ENCODE measurements around the gene CST11. TPM values are rescaled to one million over a fixed set of nuclear protein-coding genes. Genes with fewer than 3 reads are reported as not detected.

CST11 gene
- total RNA-seq, 4 donors from 2014 or later = not detected

DNA sequence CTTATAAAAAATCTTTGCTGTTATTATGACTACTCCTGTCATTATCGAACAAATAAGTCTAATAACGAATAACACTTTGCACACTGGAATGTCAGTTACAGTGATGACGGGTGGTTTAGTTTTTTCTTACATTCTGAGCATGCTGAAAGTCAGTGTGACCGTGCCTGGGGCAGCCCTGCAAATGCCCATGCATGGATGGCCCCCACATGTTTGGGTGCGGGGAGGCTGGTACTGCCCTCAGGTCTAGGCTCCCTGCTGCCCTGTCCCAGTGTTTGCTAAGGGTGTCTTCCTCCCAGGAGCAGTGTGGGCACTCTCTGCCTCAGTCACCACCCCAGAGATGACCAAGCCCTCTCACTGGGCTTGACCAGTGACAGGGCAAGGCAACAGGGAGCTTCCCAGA is 10.2 kb downstream of the CST11 start:
- no peak for ATAC-seq
- no peaks in the 10 kb centered on the region for H3K9me3 ChIP-seq
- H3K27me3 ChIP-seq = no peaks in the 10 kb centered on the region
- TF ChIP-seq EP300 (IDR thresholded peaks at IDR 0.05) (no peak), POLR2A (IDR thresholded peaks at IDR 0.05) (no peak), POLR2AphosphoS5 (IDR thresholded peaks at IDR 0.05) (no peak)
- TF ChIP-seq, protein P1, sequence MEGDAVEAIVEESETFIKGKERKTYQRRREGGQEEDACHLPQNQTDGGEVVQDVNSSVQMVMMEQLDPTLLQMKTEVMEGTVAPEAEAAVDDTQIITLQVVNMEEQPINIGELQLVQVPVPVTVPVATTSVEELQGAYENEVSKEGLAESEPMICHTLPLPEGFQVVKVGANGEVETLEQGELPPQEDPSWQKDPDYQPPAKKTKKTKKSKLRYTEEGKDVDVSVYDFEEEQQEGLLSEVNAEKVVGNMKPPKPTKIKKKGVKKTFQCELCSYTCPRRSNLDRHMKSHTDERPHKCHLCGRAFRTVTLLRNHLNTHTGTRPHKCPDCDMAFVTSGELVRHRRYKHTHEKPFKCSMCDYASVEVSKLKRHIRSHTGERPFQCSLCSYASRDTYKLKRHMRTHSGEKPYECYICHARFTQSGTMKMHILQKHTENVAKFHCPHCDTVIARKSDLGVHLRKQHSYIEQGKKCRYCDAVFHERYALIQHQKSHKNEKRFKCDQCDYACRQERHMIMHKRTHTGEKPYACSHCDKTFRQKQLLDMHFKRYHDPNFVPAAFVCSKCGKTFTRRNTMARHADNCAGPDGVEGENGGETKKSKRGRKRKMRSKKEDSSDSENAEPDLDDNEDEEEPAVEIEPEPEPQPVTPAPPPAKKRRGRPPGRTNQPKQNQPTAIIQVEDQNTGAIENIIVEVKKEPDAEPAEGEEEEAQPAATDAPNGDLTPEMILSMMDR (IDR thresholded peaks at IDR 0.05) = no peak
- H3K36me3 ChIP-seq = no peaks in the 10 kb centered on the region
- no peak overlapping the region for H3K4me3 ChIP-seq
- H3K4me1 ChIP-seq = no peaks in the 10 kb centered on the region
- 59 to 76% methylated on average over 4 to 5 of the region's 5 CpGs for whole genome bisulfite sequencing, 2 donors (ENCODE audit: low coverage in 1 of 2)
- no peak overlapping the region for H3K27ac ChIP-seq

DNA sequence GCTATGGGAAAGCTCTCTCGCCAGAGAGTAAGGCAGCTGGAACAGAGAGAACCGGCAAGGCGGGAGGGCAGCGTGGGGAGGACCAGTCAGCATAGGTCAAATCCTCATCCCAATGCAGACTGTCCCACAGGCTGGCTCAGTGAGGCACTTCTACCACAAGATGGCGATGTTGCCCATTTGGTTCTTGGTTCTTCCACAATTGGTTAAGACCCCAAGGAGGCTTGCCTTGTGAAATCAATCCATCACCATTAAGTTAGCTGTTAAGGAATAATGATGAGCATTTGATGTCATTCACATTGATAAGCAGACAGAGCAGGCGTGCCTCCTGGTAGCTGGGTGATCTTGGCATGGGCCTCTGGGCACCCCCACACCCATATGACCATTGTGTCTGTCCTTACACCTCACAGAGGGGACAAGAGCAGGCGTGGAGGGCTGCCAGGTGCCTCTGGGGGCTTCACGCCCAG is 10.8 kb downstream of the CST11 start:
- H3K36me3 ChIP-seq = no peaks in the 10 kb centered on the region
- ATAC-seq = peak; percentile 71
- H3K27ac ChIP-seq = no peak overlapping the region
- H3K9me3 ChIP-seq = no peaks in the 10 kb centered on the region
- no peaks in the 10 kb centered on the region for H3K27me3 ChIP-seq
- 0% methylated on average over 4 to 5 of the region's 8 CpGs for WGBS, 2 donors (ENCODE audit: low coverage in 1 of 2)
- peaks cover 0 to 4% (median 0%) of the 10 kb centered on the region in 3 donors for H3K4me1 ChIP-seq
- no peak overlapping the region for H3K4me3 ChIP-seq
- TF ChIP-seq EP300 (IDR thresholded peaks at IDR 0.05) (no peak), POLR2AphosphoS5 (IDR thresholded peaks at IDR 0.05) (no peak), POLR2A (IDR thresholded peaks at IDR 0.05) (no peak)
- TF ChIP-seq, protein P1 (IDR thresholded peaks at IDR 0.05) = peak; percentile 58 to 87 (median 74)

DNA sequence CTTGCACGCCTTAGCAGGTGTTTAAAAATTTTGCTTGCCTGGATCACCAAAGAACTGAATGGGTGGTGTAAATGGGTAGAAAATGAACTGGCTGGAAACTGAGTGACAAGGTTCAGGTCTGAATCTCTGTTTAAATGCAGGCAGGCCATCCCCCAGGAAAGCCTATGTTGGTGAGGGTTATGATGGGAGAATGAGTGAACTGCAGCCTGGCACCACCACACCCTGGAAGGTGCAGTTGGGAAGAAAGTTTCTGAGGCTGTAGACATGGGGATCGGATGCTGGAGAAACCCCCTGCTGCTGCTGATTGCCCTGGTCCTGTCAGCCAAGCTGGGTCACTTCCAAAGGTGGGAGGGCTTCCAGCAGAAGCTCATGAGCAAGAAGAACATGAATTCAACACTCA is 12.7 kb downstream of the CST11 start:
- 67 to 80% methylated on average over 1 to 2 of the region's 2 CpGs for WGBS, 2 donors (ENCODE audit: low coverage in 1 of 2)

DNA sequence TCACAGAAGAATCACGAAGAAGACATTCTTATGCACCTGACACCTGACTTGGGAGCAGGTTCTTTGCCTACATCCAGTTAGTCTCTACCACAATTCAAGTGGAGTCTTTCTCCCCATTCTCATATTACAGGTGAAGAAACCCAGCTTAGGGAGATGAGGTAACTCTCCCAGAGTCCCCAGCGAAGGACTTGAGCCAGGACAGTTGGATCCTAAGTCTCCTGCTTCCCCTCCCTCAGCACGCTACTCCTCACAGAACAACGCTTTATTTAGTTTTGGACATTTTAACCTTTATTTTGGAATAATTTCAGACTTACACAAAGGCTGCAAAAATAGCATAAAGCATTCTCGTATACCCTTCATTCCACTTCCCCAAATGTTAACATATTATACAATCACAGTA is 14.0 kb downstream of the CST11 start:
- ATAC-seq = no peak
- WGBS, 2 donors (ENCODE audit: low coverage in 1 of 2) = 58 to 62% methylated on average over 4 to 5 of the region's 5 CpGs
- H3K36me3 ChIP-seq = no peaks in the 10 kb centered on the region
- no peaks in the 10 kb centered on the region for H3K27me3 ChIP-seq
- no peak overlapping the region for H3K27ac ChIP-seq
- no peak overlapping the region for H3K4me3 ChIP-seq
- H3K9me3 ChIP-seq = no peaks in the 10 kb centered on the region
- TF ChIP-seq POLR2AphosphoS5 (IDR thresholded peaks at IDR 0.05) = no peak
- TF ChIP-seq, protein P1 (IDR thresholded peaks at IDR 0.05) = no peak
- TF ChIP-seq EP300 (IDR thresholded peaks at IDR 0.05) = no peak
- TF ChIP-seq POLR2A (IDR thresholded peaks at IDR 0.05) = no peak
- H3K4me1 ChIP-seq = peaks cover 0 to 16% (median 0%) of the 10 kb centered on the region in 3 donors

More for the DNA sequence above, 12.7 kb downstream of the CST11 start:
- TF ChIP-seq POLR2AphosphoS5 (IDR thresholded peaks at IDR 0.05) (no peak), EP300 (IDR thresholded peaks at IDR 0.05) (no peak), POLR2A (IDR thresholded peaks at IDR 0.05) (no peak)
- TF ChIP-seq, protein P1 (IDR thresholded peaks at IDR 0.05) = no peak
- Histone ChIP-seq H3K4me1 (peaks cover 0 to 16% (median 0%) of the 10 kb centered on the region in 3 donors), H3K27me3 (no peaks in the 10 kb centered on the region), H3K9me3 (no peaks in the 10 kb centered on the region), H3K27ac (no peak overlapping the region), H3K4me3 (no peak overlapping the region), H3K36me3 (no peaks in the 10 kb centered on the region)
- no peak for ATAC-seq

DNA sequence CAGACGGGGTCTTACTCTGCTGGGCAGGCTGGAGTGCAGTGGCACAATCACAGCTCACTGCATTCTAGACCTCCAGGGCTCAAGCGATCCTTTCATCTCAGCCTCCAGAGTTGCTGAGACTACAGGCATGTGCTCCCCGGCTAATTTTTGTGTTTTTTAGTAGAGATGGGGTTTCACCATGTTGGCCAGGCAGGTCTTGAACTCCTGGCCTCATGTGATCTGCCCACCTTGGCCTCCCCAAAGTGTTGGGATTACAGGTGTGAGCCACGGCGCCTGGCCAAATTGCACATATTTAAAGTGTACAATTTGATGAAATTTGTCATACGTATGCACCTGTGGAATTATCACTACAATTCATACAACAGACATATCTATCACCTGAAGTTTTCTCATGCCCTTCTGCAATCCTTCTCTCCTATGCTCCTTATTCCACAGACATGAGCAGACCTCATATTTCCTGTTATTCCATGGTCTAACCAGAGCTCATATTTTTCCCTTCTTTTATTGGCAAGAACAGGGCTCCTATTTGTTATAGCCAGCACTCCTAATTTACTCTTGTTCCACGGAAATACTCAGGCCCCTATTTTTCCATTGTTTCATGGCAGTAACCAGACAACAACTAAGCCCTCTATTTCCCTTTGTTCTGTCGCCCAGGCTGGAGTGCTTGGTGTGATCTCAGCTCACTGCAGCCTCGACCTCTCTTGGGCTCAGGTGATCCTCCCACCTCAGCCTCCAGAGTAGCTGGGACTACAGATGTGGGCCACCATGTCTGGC is 15.4 kb downstream of the CST11 start:
- TF ChIP-seq POLR2AphosphoS5 (IDR thresholded peaks at IDR 0.05) = no peak
- peak overlapping the region in 1 of 4 donors; percentile 36 for H3K27ac ChIP-seq
- no peak for ATAC-seq
- H3K27me3 ChIP-seq = no peaks in the 10 kb centered on the region
- no peaks in the 10 kb centered on the region for H3K9me3 ChIP-seq
- H3K4me3 ChIP-seq = no peak overlapping the region
- WGBS, 2 donors (ENCODE audit: low coverage in 1 of 2) = 76 to 83% methylated on average over 5 to 6 of the region's 9 CpGs
- H3K36me3 ChIP-seq = no peaks in the 10 kb centered on the region
- peaks cover 0 to 16% (median 0%) of the 10 kb centered on the region in 3 donors for H3K4me1 ChIP-seq

Measured in gastroesophageal sphincter (tissue), 4 donors.